Frontal cortex (tissue), 4 donors: ENCODE measurements around the gene PIH1D1. TPM values are rescaled to one million over a fixed set of nuclear protein-coding genes. Genes with fewer than 3 reads are reported as not detected.
"Not testable (repeated sequence)": the region's sequence is repeated elsewhere in the genome, so short reads cannot be mapped to it uniquely, and the experiment has no call there.

Experiments used
- DNase-seq, 2 donors: peaks; one replicate each; pipeline ENCODE4 v3.0.0; 2012; ENCODE audit warnings: low spot score in 2 of 2
- FAIRE-seq: peaks from 2 replicates; lab custom pipeline; 2012; peaks lifted over from hg19 to GRCh38; lab: Jason Lieb, UNC
- total RNA-seq: library from RNA; depleted of rRNA; stranded (reverse); fragments of >200 nt; gene quantifications from one replicate; pipeline ENCODE4 v1.2.3, GENCODE V29; 2014
- donor health status: control.
- donor health status: control.
- donor health status: control.

PIH1D1 gene
- total RNA-seq, 1 donor from 2014 or later, result 60.7 TPM

DNA sequence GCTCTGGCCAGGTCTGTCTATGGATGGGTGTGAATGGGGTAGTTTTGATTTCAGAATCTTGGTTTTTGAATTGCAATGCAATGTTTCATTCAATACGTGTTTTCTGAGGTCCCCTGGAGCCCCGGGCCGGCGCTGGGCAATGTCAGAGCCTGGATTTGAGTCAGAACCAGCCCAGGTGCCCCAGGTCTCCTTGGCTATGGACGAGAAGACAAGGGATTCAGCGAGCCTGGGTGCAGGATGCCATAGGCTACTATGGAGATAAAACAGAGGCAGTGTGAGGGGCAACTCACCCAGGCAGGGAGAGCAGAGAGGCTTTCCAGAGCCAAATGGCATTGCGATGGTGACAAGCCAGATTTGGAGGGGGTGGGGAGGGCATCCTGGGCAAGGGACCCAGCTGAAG lies 34.6 kb upstream of the PIH1D1 start:
- DNase-seq (no peak), FAIRE-seq (no peak)

DNA sequence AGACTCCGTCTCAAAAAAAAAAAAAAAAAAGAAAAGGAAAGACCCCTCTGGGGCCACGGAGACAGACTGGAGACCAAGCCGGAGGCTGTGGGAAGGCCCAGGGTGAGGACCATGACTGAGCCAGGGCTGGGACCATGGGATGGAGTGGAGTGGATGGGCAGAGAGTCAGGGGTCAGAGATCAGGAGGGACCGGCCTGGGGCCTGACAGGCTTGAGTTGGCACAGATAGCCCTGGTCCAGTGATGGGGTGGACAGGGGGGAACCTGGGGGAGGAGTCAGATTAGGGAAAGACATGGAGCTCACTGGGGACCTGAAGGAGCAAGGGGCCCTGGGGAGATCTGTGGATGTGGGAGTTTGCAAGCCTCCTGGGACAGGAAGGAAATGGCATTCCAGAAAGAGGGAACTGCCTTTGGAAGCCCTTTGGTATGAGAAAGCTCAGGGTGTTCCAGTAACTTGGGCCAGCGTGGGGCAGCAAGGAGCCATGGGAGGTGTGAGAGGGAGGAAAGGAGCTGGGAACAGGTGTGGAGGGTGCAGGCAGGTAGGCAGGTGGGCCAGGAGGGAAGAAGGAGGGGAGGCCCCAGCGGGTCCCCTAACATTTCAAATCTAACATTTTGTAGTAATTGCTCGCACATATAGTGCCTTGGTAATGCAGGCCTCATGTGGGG lies 29.5 kb upstream of the PIH1D1 start:
- DNase-seq, result no peak
- no peak for FAIRE-seq

DNA sequence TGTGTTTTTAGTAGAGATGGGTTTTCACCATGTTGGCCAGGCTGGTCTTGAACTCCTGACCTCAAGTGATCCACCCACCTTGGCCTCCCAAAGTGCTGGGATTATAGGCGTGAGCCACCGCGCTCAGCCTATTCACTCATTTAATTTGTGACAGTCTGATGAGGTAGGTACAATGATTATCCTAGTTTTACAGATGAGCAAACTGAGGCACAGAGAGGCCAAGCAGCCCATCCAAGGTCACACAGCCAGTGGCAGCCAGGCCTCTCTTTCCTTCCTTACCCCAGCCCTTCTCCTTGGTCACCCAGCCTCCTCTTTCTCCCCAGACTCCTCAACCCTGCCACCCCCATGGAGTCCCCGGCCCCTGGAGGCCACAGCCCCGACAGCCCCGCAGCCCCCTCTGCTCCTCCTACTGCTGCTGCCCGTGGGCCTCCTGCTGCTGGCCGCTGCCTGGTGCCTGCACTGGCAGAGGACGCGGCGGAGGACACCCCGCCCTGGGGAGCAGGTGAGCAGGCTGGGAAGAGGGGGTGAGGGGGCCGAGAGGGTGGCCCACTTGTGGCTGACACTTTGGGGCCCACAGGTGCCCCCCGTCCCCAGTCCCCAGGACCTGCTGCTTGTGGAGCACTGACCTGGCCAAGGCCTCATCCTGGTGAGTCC lies 28.5 kb upstream of the PIH1D1 start:
- no peak for DNase-seq
- no peak for FAIRE-seq

DNA sequence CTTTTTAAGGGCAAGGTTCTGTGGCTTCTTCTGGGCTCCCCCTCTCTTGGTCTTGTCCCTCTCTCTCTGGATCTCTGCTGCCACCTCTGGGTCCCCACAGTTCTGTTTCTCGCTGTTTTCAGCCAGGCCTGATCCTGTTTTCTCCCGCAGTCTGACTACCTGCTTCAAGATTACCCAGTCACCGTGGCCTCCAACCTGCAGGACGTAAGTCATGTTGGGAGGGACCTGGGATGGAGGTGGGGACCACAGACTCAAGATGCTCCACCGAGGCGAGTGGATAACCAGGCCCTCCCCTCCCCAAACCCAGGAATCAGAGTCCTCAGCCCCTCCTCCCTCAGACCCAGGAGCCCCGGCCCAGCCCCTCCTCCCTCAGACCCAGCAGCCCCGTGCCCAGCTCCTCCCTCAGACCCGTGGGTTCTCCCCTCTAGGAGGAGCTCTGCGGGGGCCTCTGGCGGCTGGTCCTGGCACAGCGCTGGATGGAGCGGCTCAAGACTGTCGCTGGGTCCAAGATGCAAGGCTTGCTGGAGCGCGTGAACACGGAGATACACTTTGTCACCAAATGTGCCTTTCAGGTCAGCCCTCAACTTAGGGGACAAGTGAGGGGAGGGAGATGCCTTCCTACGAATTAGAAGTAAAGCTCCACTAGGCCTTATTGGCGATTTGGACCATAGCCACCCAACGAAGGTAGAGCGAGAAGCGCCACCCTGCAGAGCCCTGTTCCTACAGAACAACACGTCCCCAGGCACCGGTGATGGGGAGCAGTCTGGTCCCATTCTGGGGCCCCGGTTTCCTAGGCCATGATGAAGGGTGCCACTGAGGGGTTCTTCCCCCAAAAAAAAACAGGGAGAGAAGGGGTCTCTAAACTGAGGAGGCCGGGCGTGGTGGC lies 24.6 kb upstream of the PIH1D1 start:
- DNase-seq, result no peak
- FAIRE-seq, result no peak

DNA sequence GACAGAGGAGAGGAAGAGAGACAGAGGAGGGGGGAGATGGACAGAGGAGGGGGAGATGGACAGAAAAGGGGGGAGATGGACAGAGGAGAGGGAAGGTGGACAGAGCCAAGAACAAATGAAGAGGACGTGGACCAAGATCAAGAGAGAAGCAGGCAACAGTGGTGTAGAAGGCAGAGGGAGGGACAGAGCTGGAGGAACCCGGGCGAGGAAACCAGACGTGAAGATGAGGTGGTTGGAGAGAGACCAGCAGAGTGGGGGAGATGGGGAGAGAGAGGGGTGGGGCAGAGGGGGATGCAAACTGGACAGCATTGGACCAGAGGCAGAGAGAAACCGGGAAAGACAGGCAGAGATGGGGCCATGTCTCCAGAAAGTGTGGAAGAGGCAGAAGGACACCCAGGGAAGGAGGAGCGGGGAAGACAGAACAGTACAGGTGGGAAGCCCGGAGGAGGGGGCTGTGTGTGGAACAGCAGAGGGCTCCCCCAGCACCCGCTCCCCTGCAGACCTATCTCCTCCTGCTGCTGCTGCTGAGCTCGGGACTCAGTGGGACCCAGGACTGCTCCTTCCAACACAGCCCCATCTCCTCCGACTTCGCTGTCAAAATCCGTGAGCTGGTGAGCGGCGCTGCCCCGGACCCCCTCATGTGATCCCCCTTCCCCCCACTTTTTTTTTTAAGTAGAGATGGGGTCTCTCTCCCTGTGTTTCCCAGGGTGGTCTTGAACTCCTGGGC lies 23.7 kb upstream of the PIH1D1 start:
- DNase-seq, result no peak

DNA sequence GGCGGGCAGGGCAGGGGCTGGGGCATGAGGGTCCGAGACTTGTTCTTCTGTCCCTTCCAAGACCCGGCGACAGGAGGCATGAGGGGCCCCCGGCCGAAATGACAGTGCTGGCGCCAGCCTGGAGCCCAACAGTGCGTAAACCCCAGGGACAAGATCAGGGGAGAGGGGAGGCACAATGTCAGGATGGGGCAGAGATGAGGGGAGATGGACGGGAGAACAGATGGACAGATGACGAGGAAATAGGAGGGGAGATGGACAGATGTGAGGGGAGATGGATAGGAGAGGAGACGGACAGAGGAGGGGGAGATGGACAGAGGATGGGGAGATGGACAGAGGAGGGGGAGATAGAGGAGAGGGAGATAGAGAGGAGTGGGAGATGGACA lies 22.9 kb upstream of the PIH1D1 start:
- no peak for DNase-seq
- no peak for FAIRE-seq

More for the DNA sequence above, 23.7 kb upstream of the PIH1D1 start:
- no peak for FAIRE-seq

DNA sequence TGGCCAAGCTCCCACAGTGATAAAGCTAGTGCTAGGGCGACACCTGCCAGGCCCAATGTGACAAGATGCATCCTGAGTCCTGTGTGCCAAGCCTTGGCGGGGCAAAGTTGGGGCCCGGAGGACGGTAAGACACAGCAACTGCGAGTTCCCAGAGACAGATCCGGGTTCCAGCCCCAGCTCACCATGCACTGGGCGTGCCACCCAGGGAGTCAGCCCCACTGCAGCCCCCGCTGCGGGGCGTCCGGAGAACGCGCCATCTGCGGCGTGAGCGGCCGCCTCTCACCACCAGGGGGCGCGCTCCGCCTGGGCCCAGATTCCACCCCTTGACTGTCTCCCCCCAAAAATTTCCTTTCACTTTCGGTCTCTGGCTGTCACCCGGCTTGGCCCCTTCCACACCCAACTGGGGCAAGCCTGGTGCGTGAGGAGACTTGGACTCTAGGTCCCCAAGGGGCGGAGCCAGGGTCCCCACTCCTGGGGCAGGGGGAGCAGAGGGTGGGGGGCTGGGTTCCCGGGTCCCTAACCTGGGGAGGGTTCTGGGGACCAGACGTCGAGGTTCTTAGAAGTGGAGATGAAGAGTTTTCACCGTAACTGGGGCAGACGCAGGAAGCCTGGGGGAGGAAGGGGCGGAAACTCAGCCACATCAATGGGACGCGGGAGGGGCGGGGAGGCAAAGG lies 22.4 kb upstream of the PIH1D1 start, which contains the start of gene FLT3LG:
FLT3LG (plus strand) TSS at position 348 of the 674 bp plus-strand sequence. CDS start 425 bp downstream, outside the sequence.
- peak; percentile 83 to 95 for DNase-seq
- FAIRE-seq, result no peak

DNA sequence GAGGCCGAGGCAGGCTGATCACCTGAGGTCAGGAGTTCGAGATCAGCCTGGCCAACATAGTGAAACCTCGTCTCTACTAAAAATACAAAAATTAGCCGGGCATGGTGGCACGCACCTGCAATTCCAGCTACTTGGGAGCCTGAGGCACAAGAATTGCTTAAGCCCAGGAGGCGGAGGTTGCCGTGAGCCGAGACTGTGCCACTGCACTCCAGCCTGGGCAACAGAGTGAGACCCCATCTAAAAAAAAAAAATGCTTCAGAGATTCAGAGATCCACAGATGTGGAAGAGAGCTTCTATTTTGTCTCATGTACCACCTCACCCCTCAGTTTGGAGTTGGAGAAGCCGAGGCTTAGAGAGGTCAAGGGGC lies 21.9 kb upstream of the PIH1D1 start:
- not testable (repeated sequence) for FAIRE-seq

DNA sequence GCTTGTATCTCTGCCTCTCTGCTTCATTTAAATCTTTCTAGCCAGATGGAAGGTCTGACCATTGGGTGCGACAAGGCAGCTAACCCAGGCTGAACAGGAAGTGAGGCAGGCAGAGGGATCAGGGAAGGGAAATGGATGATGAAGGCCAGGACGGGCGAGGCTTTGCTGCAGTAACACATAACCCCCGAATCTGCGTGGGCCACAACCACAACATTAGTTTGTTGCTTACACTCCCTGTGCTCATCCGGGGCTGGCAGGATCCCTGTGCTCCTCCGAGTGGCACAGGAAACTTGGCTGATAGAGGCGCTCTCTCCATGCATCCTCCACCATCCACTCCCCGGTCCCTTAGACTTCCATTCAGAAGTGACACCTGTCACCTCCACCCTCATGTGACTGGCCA lies 21.3 kb upstream of the PIH1D1 start:
- FAIRE-seq (no peak), DNase-seq (no peak)

More for the DNA sequence above, 21.9 kb upstream of the PIH1D1 start:
- not testable (repeated sequence) for DNase-seq

DNA sequence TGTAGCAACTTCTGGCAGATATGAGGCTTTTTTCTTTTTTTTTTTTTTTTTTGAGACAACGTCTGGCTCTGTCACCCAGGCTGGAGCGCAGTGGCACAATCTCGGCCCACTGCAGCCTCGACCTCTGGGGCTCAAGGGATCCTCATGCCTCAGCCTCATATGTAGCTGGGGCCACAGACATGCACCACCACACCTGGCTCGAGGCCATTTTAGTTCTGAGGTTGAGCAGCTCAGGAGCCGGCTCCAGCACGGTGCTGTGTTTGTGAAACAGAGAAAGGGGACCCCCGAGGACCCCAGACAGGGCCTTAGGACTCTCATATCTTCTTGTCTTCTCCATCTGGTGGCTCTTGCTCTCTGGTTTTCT lies 19.0 kb upstream of the PIH1D1 start:
- FAIRE-seq (no peak), DNase-seq (no peak)

DNA sequence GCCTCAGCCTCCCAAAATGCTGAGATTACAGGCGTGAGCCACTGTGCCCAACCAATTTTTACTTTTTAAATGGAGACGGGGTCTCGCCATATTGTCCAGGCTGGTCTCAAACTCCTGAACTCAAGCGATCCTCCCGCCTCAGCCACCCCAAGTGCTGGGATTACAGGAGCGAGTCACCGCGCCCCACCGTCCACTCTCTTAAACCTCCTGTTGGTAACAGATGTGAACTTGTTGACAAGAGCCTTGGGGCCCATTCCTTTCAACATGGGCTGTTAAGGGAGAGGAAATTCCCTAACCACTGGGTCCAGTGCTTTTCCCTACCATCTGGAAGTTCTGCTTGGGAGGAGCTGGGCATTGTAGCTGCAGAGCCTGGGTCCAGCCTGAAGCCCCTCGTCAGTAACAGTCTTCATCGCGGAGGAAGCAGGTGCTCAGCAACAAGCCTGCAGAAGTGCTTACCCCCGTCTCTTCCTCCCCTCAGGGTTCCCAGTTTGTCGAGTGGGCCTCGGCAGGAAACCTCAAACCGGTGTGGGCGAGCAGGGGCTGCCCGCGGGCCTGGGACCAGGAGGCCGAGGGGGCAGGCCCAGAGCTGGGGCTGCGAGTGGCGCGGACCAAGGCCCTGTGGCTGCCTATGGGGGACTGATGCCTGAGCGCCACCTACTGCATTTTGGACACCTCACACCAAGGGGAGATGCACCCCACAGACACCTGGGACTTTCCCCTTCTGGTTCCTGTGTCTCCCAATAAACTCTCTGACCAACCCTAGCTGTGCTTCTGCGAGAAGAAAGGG lies 18.4 kb upstream of the PIH1D1 start:
- DNase-seq (no peak), FAIRE-seq (no peak)

DNA sequence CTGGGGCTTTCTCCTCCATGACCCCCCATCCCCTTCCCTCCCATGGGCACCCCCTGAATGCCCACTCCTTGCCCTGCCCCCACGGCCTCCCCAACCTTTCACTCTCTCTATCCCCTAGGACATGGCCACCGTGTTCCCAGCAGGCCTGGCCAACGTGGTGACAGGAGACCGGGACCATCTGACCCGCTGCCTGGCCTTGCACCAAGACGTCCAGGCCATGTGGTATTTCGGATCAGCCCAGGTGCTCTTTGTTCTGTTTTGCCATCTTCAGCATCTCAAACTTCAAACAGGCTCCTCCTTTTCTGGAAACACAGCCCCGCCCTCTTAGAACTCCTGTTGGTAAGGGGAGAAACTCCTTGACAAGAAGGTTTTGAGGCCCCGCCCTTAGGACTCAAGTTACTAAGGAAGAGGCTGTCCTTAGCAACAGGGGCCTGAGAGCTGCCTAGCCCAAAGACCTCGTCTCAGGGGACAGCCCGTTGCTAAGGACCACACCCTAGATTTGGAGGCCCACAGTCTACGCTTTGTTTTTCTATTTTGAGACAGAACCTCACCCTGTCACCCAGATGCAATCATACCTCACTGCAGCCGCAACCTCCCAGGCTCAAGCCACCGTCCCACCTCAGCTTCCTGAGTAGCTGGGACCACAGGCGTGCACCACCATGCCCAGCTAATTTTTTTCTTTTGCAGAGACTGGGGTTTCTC lies 17.3 kb upstream of the PIH1D1 start:
- DNase-seq (no peak), FAIRE-seq (no peak)

DNA sequence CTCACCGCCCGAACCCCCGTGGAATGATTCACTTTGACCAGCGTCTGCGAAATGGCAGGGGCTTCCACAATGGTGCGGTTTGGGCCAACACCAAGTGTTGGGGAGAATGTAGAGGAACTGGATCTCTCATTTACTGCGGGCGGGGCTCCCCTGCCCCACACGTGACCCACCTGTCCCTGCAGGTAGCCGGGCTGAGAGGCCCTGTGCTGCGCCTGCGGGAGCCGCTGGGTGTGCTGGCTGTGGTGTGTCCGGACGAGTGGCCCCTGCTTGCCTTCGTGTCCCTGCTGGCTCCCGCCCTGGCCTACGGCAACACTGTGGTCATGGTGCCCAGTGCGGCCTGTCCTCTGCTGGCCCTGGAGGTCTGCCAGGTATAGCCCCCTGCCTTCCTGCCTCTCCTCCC lies 16.6 kb upstream of the PIH1D1 start:
- FAIRE-seq (no peak), DNase-seq (no peak)

DNA sequence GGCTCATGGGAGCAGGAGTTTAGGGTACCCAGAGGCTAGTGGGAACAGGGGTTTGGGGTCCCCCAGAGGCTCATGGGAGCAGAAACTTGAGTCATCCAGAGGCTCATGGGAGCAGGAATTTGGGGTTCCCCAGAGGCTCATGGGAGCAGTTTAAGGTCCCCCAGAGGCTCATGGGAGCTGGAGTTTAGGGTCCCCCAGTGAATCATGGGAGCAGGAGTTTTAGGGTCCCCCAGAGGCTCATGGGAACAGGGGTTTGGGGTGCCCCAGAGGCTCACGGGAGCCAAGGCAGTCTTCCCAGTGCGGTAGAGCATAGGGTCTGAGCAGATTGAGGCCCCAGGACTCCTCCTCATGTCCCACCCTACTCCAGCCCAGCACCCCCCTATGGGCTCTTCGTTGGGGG lies 13.8 kb upstream of the PIH1D1 start:
- no peak for FAIRE-seq
- no peak for DNase-seq

DNA sequence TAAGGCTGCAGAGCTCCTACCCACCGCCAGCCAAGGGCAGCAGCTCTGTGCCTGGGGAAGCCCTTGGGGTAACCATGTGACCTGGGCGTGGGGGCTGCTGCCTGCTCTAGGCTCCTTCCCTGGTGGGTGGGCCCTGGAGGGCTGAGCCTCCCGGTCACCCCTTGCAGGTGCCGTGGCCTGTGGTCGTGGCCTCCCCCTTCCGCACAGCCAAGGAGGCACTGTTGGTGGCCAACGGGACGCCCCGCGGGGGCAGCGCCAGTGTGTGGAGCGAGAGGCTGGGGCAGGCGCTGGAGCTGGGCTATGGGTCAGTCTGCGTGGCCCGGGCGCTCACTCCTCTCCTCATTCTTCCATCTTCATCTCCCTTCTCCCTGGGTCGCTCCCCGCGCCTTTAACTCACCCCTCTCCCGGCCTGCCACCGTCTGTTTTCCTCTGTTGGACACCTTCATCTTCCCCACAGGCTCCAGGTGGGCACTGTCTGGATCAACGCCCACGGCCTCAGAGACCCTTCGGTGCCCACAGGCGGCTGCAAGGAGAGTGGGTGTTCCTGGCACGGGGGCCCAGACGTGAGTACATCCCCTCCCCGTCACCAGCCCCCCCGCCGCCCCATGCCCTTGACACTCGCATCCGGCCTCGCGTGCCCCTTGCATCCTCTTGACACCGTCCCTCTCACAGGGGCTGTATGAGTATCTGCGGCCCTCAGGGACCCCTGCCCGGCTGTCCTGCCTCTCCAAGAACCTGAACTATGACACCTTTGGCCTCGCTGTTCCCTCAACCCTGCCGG lies 12.5 kb upstream of the PIH1D1 start:
- FAIRE-seq (no peak), DNase-seq (no peak)

DNA sequence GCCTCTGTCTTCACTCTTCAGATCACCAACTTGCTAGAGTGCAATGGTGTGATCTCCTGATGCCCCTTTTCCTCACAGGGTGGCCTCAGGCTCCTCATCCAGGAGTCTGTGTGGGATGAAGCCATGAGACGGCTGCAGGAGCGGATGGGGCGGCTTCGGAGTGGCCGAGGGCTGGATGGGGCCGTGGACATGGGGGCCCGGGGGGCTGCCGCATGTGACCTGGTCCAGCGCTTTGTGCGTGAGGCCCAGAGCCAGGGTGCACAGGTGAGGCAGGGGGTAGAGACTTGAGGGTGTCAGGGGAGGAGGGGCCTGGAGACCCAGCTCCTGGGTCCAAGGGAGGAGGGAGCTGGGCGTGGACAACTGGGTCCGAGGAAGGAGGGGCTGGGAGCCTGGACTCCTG lies 10.9 kb upstream of the PIH1D1 start:
- FAIRE-seq (no peak), DNase-seq (no peak)

DNA sequence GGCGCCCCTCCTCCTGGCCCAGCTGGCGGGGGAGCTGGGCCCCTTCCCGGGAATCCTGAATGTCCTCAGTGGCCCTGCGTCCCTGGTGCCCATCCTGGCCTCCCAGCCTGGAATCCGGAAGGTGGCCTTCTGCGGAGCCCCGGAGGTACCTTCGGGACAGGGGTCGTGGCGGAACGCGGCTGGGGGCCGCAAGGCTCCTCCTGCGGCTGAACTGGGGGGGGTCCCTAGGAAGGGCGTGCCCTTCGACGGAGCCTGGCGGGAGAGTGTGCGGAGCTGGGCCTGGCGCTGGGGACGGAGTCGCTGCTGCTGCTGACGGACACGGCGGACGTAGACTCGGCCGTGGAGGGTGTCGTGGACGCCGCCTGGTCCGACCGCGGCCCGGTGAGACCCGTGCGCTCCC lies 10.0 kb upstream of the PIH1D1 start:
- DNase-seq (no peak), FAIRE-seq (no peak)

DNA sequence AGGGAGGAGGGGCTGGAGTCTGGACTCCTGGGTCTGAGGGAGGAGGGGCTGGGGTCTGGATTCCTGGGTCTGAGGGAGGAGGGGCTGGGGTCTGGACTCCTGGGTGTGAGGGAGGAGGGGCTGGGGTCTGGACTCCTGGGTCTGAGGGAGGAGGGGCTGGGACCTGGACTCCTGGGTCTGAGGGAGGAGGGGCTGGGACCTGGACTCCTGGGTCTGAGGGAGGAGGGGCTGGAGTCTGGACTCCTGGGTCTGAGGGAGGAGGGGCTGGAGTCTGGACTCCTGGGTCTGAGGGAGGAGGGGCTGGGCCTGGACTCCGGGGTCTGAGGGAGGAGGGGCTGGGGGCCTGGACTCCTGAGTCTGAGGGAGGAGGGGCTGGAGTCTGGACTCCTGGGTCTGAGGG lies 9.5 kb upstream of the PIH1D1 start:
- DNase-seq, FAIRE-seq: not testable (repeated sequence)
